Caco-2 (cell line): ENCODE data around the gene TMEM59L. TPM values are rescaled to one million over a fixed set of nuclear protein-coding genes. Genes with fewer than 3 reads are reported as not detected.

Experiments used
- BruUV-seq: library from RNA; stranded (reverse); fragments of 400-500 nt; replicated peaks from 2 replicates; lab custom pipeline; 2021; lab: Mats Ljungman, UMichigan
- CTCF ChIA-PET: fragments of 300-600 bp; sonication (Branson Sonifier 250); formaldehyde crosslinking; loops from one replicate; lab custom pipeline; 2022; ENCODE audit warnings: antibody characterized with exemption; lab: Charles Lee
- POLR2A ChIA-PET: fragments of 300-600 bp; sonication (Branson Sonifier 250); formaldehyde crosslinking; loops from one replicate; lab custom pipeline; 2022; ENCODE audit warnings: antibody characterized with exemption; lab: Charles Lee
- DNase-seq, 2 experiments: peaks; one replicate each; pipeline versions ENCODE4 v3.0.0 to v3.0.0-alpha.2; 2020 to 2022
- H3K27me3 ChIP-seq: replicated peaks from 2 replicates; pipeline ENCODE4 v1.6.0; 2011; ENCODE audit warnings: low read length; ENCODE audit not compliant: control insufficient read depth, insufficient read depth
- H3K36me3 ChIP-seq: 2 replicates; pipeline ENCODE4 v1.5.1; 2011; ENCODE audit warnings: low read length; ENCODE audit not compliant: control insufficient read depth, insufficient read depth
- H3K4me1 ChIP-seq: fragments of 250-450 bp; sonication (Bioruptor Pico); 2 replicates; pipeline ENCODE4 v1.5.1; 2020; ENCODE audit warnings: mild to moderate bottlenecking
- H3K4me3 ChIP-seq: 2 replicates; pipeline ENCODE4 v1.5.1; 2011; ENCODE audit warnings: low read depth, mild to moderate bottlenecking, control low read depth, low read length
- H3K9me3 ChIP-seq: fragments of 250-450 bp; sonication (Bioruptor Pico); 2 replicates; pipeline ENCODE4 v1.5.1; 2020; ENCODE audit warnings: mild to moderate bottlenecking, moderate library complexity
- H3K27ac Mint-ChIP-seq: one replicate; pipeline ENCODE4 v1.8.0; 2022; ENCODE audit warnings: mixed read lengths; ENCODE audit not compliant: unreplicated experiment
- H3K27me3 Mint-ChIP-seq: one replicate; pipeline ENCODE4 v1.8.0; 2022; ENCODE audit warnings: mixed read lengths; ENCODE audit not compliant: insufficient read depth, unreplicated experiment
- H3K36me3 Mint-ChIP-seq: one replicate; pipeline ENCODE4 v1.8.0; 2022; ENCODE audit warnings: mild to moderate bottlenecking, mixed read lengths; ENCODE audit not compliant: insufficient read depth, unreplicated experiment
- H3K4me1 Mint-ChIP-seq: one replicate; pipeline ENCODE4 v1.8.0; 2022; ENCODE audit warnings: low read depth, mixed read lengths; ENCODE audit not compliant: unreplicated experiment
- H3K4me3 Mint-ChIP-seq: one replicate; pipeline ENCODE4 v1.8.0; 2022; ENCODE audit warnings: mild to moderate bottlenecking, moderate library complexity, mixed read lengths; ENCODE audit not compliant: unreplicated experiment
- H3K9me3 Mint-ChIP-seq: one replicate; pipeline ENCODE4 v1.8.0; 2022; ENCODE audit warnings: mixed read lengths; ENCODE audit not compliant: unreplicated experiment
- CTCF ChIP-seq, 2 experiments: fragments of 200-600 bp in 1 of 2; IDR thresholded peaks; 1 replicate in 1 of 2; 2 replicates in 1 of 2; pipeline versions ENCODE4 v1.5.1 to v1.8.0; 2011 to 2022; ENCODE audit warnings: antibody characterized with exemption in 1 of 2, control low read depth in 1 of 2, inconsistent platforms in 1 of 2, low read depth in 1 of 2, low read length in 1 of 2, mild to moderate bottlenecking in 1 of 2, moderate library complexity in 1 of 2; ENCODE audit not compliant: insufficient read depth in 1 of 2, severe bottlenecking in 1 of 2, unreplicated experiment in 1 of 2
- intact Hi-C: fragments of 100-400 bp; cut with micrococcal nuclease; formaldehyde crosslinking; loops from one replicate; pipeline ENCODE4 v1.10.0; 2022; ENCODE audit not compliant: unreplicated experiment
- total RNA-seq: library from RNA; stranded (reverse); gene quantifications from 2 replicates; pipeline ENCODE4 v1.2.3, GENCODE V29; 2022

Gene TMEM59L
- total RNA-seq, 1 experiment from 2014 or later, result 0.25 TPM

- TF ChIP-seq CTCF (IDR thresholded peaks at IDR 0.05; ENCODE audit: insufficient read depth in 1 of 2, low read depth in 1 of 2, low read length in 1 of 2, severe bottlenecking in 1 of 2, unreplicated experiment in 1 of 2), result no peak
- ChIA-PET CTCF (no interaction called here), POLR2A (no interaction called here)
- DNase-seq, result no peak
- H3K27ac Mint-ChIP-seq, result no peak overlapping the region
- H3K27me3 Mint-ChIP-seq, result no peaks in the 10 kb centered on the region
- H3K9me3 ChIP-seq, result no peaks in the 10 kb centered on the region
- no peaks in the 10 kb centered on the region for H3K36me3 ChIP-seq
- H3K4me3 ChIP-seq, result no peak overlapping the region
- no peaks in the 10 kb centered on the region for H3K4me1 Mint-ChIP-seq
- BruUV-seq, result no TSS peak
- H3K27me3 ChIP-seq, result no peaks in the 10 kb centered on the region; the same call in 1 of the 2 replicates
- peaks cover 4% of the 10 kb centered on the region for H3K36me3 Mint-ChIP-seq
- H3K9me3 Mint-ChIP-seq, result no peaks in the 10 kb centered on the region
- no peak overlapping the region for H3K4me3 Mint-ChIP-seq
- intact Hi-C loops, result no loop called here
- H3K4me1 ChIP-seq, result no peaks in the 10 kb centered on the region
Observed at GRCh38 chr19:18620902-18621301, 8.2 kb downstream of the TMEM59L start.

- H3K27me3 Mint-ChIP-seq, result peaks cover 2% of the 10 kb centered on the region
- H3K4me1 Mint-ChIP-seq, result no peaks in the 10 kb centered on the region
- ChIA-PET CTCF (no interaction called here), POLR2A (no interaction called here)
- no TSS peak for BruUV-seq
- TF ChIP-seq CTCF (IDR thresholded peaks at IDR 0.05; ENCODE audit: insufficient read depth in 1 of 2, low read depth in 1 of 2, low read length in 1 of 2, severe bottlenecking in 1 of 2, unreplicated experiment in 1 of 2), result no peak
- H3K4me1 ChIP-seq, result no peaks in the 10 kb centered on the region
- no peaks in the 10 kb centered on the region for H3K9me3 Mint-ChIP-seq
- no peaks in the 10 kb centered on the region for H3K36me3 ChIP-seq
- H3K4me3 ChIP-seq, result no peak overlapping the region
- H3K36me3 Mint-ChIP-seq, result no peaks in the 10 kb centered on the region
- no peak overlapping the region for H3K27ac Mint-ChIP-seq
- no peaks in the 10 kb centered on the region for H3K9me3 ChIP-seq
- H3K27me3 ChIP-seq, result no peaks in the 10 kb centered on the region
- DNase-seq, result no peak
- intact Hi-C loops, result no loop called here
- no peak overlapping the region for H3K4me3 Mint-ChIP-seq
Observed at GRCh38 chr19:18626906-18627305, 14.2 kb downstream of the TMEM59L start.

DNA sequence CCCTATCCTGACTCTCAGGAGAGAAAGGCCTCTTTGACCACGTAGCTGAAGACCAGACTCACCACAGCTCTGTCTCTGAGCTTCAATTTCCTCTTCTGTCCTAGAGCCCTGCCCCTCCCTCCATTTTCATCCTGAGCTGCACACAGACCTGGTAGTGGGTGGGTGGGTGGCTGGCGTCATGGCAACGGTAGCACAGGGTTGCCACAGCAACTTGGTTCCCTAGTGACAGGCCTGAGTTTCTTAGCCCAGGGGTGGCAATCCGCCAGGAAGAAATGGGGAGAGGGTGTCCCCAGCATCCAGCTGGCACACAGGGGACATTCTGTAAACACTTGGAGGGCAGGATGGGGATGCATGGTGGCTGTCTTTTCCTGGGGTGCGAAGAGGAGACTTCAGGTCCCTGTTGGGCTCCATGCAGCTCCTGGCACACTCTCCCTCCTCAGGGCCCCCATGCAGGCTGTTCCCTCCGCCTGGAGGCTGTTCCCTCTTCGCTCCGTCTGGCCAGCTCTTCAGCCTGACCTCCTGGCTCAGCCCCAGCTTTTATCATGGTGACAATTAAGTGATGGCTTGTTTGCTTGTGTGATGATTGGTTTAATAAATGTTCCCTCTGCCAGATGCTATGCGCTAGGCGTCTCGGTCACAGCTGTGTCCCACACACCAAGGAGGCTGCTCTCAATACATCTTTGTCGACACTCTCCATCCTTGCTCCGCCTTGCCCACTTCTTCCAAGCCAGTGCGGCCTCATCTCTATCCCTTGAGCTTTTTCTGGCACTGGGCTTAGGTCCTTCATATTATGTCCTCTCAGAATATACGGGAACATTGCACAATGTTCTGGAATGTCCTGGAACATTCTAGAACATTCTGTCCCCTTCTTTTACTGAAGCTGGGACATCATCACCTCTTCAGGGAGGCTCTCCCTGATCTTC lies 16.8 kb downstream of the TMEM59L start:
- Mint-ChIP-seq H3K4me1 (peaks cover under 1% of the 10 kb centered on the region), H3K36me3 (no peaks in the 10 kb centered on the region), H3K27me3 (peaks cover 4% of the 10 kb centered on the region), H3K4me3 (no peak overlapping the region), H3K27ac (no peak overlapping the region), H3K9me3 (no peaks in the 10 kb centered on the region)
- TF ChIP-seq CTCF (IDR thresholded peaks at IDR 0.05; ENCODE audit: insufficient read depth in 1 of 2, low read depth in 1 of 2, low read length in 1 of 2, severe bottlenecking in 1 of 2, unreplicated experiment in 1 of 2), result no peak
- POLR2A ChIA-PET, result no interaction called here
- BruUV-seq, result no TSS peak
- intact Hi-C loops, result no loop called here
- DNase-seq, result no peak
- Histone ChIP-seq H3K4me3 (no peak overlapping the region), H3K9me3 (no peaks in the 10 kb centered on the region), H3K4me1 (no peaks in the 10 kb centered on the region), H3K36me3 (no peaks in the 10 kb centered on the region), H3K27me3 (no peaks in the 10 kb centered on the region)
- CTCF ChIA-PET, result no interaction called here
